Adrenal gland (tissue), 5 donors: ENCODE measurements around the gene ADGRE1.

Experiments used
- POLR2A ChIP-seq, 2 donors: fragments of 450-650 bp; IDR thresholded peaks; one replicate each; pipeline ENCODE4 v1.6.1; 2017; ENCODE audit warnings: antibody characterized with exemption in 2 of 2, mild to moderate bottlenecking in 2 of 2, moderate library complexity in 1 of 2
- TF ChIP-seq, protein P1 (sequence below), 6 experiments: fragments of 450-650 bp in 4 of 6; fragments of 200-600 bp in 2 of 6; sonication (generic) in 1 of 6; IDR thresholded peaks; 1 replicate in 5 of 6; 2 replicates in 1 of 6; pipeline versions ENCODE4 v1.5.1 to v1.8.0; 2016 to 2021; ENCODE audit warnings: antibody characterized with exemption in 6 of 6, mild to moderate bottlenecking in 2 of 6, moderate library complexity in 1 of 6
- donor health status: DM: no; HTN: no; CAD: no.

DNA sequence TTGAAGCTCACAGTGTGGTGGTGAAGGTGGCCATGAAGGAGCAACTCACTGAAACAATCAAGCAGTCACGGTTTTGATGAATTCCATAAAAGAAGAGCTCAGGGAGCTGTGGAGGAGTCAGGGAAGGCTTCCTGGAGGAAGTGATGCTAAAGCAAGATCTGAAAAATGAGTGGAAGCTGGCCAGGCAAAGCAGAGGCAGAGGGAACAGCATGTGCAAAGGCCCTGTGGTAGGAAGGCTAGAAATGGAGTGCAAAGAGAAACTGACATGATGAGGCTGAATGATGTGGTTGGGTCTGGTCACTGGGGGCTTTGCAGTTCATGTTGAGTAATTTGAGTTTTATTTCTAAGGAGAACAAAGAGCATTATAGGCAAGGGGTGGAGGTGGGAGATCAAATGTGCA lies 6.9 kb downstream of the ADGRE1 start:
- TF ChIP-seq, protein P1, sequence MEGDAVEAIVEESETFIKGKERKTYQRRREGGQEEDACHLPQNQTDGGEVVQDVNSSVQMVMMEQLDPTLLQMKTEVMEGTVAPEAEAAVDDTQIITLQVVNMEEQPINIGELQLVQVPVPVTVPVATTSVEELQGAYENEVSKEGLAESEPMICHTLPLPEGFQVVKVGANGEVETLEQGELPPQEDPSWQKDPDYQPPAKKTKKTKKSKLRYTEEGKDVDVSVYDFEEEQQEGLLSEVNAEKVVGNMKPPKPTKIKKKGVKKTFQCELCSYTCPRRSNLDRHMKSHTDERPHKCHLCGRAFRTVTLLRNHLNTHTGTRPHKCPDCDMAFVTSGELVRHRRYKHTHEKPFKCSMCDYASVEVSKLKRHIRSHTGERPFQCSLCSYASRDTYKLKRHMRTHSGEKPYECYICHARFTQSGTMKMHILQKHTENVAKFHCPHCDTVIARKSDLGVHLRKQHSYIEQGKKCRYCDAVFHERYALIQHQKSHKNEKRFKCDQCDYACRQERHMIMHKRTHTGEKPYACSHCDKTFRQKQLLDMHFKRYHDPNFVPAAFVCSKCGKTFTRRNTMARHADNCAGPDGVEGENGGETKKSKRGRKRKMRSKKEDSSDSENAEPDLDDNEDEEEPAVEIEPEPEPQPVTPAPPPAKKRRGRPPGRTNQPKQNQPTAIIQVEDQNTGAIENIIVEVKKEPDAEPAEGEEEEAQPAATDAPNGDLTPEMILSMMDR (IDR thresholded peaks at IDR 0.05) = no peak
- TF ChIP-seq POLR2A (IDR thresholded peaks at IDR 0.05) = no peak
